Measurements from ENCODE around the gene DAB1.

DAB1 gene

GRCh38 chr1:57012315-57012714, 411.5 kb downstream of the DAB1 start:
- DNase-seq: no peak

GRCh38 chr1:57010511-57010910, 413.3 kb downstream of the DAB1 start:
- no peak for DNase-seq

GRCh38 chr1:57007948-57008347, 415.9 kb downstream of the DAB1 start:
- DNase-seq: no peak

GRCh38 chr1:57007472-57007871, 416.4 kb downstream of the DAB1 start:
- no peak for DNase-seq

GRCh38 chr1:57003398-57004139, 420.3 kb downstream of the DAB1 start:
- no peak for DNase-seq

GRCh38 chr1:56995414-56996100, 428.3 kb downstream of the DAB1 start:
- DNase-seq: no peak

DNA sequence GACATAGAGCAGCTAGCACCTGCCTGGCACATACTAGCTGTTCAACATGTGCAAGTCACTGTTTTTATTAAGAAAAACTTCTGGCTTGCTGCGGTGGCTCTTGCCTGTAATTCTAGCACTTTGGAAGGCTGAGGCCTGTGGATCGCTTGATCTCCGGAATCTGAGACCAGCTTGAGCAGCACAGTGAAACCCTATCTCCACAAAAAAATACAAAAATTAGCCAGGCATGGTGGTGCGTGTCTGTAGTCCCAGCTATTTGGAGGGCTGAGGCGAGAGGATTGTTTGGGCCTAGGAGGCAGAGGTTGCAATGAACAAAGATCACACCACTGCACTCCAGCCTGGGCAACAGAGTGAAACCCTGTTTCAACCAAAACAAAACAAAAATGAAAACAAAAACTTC, 430.4 kb downstream of the DAB1 start:
- DNase-seq: no peak

DNA sequence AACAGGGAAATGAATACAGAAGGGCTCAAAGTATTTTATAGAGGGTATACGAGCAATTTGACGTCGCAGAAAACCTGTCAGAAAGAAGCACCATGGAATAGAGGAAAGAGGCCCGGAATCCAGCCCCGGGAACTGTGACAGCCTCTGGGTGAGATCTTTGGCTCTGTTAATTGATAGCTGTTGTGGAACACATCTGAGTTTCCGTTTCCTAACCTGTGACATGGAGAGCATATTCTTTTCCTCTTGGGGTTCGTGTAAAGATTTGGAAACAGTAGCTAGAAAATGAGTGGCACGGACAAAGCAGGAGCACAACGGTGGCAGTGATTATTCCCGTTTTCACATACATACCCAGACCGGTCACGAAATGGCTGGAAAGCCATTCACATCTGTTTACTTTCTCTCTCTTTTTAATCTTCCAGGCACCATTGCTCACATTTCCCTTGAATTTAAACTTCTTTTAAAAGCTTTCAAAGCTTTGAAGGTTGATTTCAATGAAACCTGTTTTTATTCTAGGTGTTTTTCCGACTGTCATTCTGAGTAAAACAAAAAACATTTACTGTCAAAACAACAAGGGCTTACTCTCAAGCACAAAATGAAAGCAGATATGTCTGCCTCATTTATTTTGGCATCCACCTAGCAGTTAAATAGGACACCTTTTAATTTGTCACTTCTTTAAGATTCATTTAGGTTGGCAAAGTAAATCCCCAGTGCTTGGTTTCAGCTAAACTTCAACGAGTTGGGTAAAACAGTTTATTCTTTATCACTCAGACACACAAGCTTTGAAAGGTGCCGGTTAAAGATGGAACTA, 431.3 kb downstream of the DAB1 start:
- no peak for DNase-seq

DNA sequence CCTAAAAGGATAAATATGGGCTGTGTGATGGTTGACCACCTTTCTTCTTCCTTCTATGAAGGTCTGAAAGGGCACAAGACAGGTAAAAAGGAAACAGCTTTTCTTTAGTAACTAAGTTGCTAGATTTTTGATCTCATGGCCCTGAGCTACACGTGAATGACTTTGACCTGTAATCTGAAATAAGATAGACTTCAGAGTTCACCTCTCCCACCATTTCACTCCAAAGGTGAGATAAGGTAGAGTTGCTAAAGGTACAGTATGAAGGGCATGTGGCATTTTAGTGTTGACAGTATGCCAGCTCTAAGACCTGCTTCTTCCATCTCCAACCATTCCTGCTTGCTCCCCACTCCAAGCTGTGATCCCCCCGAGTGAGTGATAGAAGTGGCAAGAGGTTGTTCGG, 432.3 kb downstream of the DAB1 start:
- no peak for DNase-seq

DNA sequence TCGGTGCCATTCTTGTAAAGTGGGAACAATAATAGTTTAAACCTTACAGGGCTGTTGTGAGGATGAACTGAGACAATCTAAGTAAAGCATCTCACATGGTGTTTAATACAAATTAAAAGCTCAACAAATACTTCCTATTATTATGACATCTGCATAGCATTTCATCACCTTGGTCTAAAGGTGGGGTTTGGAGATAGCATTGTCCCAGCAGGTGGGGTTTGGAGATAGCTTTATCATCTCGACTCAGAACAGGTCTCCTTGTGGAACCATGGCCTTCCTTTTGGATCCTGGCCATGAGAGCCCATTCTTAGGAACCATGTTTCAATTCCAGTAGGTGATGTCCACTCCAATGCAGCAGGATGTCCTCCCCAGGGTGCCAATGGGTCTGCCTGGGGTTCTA, 437.5 kb downstream of the DAB1 start:
- no peak for DNase-seq

DNA sequence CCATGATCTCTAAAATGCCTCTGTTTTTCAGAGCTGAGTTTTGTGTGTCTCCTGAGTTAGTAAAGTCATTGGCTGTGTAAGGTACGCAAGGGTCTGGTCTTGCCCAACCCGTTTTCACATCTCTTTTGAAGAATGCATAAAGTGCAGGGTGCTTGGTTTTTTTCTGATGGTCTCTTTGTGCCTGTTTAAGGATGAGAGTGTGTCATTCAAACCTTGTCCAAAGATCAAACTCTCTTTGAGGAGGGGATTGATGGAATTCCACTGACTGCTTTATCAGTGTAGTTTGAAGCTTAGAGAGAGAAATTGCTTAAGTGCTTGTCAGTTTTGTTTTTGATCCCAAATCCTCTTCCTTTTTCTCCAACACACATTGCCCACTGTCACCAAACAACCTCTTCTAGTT, 438.0 kb downstream of the DAB1 start:
- DNase-seq: no peak

DNA sequence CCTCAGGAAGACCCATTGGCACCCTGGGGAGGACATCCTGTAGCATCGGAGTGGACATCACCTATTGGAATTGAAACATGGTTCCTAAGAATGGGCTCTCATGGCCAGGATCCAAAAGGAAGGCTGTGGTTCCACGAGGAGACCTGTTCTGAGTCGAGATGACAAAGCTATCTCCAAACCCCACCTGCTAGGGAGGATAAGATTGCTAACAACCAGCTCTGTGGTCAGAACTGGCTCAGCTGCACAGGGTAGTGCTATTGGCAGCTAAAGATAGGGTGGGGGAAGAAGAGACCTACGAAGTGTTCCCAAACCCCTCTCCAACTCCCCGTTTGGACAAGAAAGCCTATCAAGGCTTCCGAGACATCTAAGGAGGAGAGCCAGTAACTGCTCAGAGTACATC, 440.4 kb downstream of the DAB1 start:
- no peak for DNase-seq

GRCh38 chr1:56979986-56980755, 443.7 kb downstream of the DAB1 start:
- no peak for DNase-seq

DNA sequence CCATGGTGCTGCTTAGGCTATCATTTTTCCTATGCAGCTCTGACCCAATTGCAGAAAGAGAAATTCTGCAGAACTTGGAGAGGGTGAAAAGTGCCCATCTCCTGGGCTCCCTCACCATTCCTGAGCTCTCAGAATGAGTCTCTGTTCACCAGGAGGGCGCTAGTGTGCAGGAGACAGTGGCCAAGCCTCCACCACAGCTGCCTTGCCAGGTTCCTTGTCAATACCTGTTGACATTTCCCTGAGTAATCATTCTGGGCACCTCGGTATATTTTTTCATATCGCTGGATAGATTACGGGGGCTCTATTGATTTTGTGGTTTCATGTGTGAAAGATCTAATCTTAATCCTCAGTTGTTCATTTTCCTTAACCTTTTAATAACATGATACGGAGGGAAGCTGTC, 445.0 kb downstream of the DAB1 start:
- no peak for DNase-seq

- no peak for DNase-seq
These were observed 445.9 kb downstream of the DAB1 start for GRCh38 chr1:56977910-56978309.

DNA sequence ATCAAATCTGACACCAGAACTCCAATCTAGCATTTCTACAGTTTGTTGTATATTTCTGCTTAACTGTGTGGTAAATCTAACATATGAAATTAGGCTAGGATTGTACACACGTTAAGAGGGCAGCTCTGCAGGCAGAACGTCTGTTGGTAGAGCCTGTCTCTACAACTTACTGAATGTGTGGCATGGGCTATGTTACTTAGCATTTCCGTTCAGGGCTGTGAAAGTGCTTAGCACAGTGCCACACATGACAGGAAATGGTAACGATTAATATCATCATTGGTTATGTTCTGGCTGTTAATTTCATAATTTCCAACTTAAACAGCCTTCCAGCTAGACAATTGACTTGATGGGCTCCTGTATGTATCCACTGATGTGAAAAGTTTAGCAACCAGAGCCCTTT, 448.4 kb downstream of the DAB1 start:
- no peak for DNase-seq

- no peak for DNase-seq
These were observed 449.7 kb downstream of the DAB1 start for GRCh38 chr1:56973923-56974742.

DNA sequence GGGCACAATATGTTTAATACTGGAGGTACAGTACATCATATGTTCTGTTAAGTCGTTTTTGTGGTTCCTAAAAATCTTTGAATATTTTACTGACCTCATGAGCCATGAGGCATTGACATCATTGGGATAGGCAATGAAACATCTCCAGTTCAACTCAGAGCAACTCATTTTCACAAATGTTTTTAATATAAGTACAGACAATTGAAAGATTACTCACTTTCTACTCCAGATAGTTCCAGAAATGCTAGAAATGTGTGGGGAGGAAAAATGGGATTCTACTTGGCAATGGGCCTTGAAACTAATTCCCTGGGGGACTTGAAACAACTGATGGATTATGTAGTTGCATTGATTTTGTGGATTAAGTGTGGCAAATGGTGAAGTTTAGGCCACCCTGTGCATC, 450.9 kb downstream of the DAB1 start:
- DNase-seq: no peak

- no peak for DNase-seq
These were observed 453.6 kb downstream of the DAB1 start for GRCh38 chr1:56970280-56970679.

DNA sequence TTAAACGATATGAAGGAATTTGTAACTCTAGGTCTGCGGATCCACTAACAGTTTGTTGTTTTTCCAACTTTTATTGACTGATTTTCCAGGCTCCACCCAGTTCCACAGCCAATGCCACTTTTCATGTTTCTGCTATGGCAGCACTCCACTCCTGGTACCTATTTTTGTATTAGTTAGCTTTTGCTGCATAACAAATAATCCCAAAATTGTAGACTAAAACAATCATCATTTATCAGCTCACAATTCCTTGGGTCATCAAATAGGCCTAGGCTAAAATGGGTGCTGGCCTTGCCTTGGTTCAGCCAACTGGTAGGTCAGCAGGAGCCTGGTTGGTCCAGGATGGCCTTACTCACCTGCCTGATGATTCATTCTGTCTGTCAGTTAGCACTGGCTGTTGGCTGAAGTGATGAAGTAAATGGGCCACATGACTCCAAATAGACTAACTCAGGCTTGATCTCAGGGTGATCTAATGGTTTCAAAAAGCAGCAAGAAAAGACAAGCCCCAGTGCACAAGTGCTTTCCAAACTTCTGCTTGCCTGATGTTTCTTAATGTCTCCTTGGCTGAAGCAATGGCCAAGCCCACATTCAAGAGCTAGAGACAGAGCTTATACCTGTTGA, 454.9 kb downstream of the DAB1 start:
- no peak for DNase-seq
